ENCODE measurements around the gene RTP5.

RTP5 gene

DNA sequence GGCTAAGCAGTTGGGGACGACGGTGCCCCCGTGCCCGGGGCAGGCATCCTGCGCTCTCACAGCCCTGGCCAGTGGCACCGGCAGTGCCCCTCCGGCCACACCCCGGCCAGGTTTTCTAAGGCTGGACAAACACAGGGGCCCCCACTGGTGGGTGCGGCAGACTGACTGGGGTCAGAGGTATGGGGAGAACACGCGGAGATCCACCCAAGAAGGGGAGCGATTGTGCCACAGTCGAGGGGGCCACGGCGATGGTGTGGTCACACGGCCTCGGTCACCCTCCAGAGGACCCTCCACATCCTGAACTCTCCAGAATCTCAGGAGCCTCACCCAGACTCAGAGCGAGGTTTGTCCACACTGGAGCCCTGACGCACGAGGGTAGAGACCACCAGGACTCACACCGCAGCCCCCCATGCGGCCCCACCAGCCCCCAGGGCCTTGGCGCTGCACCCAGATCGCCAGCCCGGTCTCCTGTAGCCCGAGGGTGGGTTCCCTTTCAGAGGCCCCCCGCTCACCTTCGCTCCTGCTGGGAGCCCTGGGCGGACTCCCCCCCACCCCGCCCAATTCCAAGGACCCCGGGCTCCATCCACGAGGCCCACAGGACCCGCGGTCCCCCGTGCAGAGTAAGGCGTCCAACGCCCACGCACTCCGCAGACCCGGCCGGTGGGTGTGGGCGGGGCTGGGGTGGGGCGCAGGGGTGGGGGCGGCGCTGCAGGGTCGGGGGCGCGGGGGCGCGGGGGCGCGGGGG, 26.0 kb upstream of the RTP5 start:
- no peak for TF ChIP-seq CREB1 (IDR thresholded peaks at IDR 0.05; ENCODE audit: low read depth)
- peak; percentile 68 for TF ChIP-seq EGR1 (IDR thresholded peaks at IDR 0.05)
- TF ChIP-seq RAD21 (IDR thresholded peaks at IDR 0.05; ENCODE audit: low read depth), result no peak
- no peak for TF ChIP-seq CEBPB (IDR thresholded peaks at IDR 0.05)

DNA sequence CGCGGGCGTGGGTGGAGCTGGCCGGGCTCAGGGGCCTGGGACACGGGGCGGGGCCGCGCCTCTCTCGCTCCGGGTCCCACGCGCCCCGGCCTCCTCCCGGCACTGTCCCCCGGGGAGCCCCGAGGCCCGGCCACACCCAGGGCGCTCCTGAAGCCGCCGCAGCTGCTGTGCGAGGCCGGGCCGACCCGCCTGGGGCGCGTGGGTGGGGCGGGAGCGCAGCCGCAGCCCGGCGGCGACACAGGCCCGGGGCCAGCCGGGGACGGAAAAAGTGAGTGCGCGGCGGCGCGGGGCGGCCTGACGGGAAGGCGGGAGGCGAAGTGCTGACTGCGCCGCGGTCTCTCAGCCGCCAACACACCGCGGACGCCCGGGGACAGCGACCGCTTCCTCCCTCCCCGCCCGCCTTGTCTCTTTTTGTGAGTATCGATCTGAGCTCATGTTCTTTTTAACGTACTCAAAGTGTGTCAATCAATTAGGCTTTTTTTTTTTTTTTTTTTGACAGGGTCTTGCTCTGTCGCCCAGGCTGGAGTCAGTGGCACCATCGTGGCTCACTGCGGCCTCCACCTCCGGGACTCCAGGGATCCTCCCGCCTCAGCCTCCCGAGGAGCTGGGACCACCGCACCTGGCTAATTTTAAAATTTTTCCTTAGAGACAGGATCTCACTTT, 25.3 kb upstream of the RTP5 start:
- TF ChIP-seq, protein P1, sequence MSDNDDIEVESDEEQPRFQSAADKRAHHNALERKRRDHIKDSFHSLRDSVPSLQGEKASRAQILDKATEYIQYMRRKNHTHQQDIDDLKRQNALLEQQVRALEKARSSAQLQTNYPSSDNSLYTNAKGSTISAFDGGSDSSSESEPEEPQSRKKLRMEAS (IDR thresholded peaks at IDR 0.05), result peak; percentile 46; the same call in 1 of the 2 replicates
- no peak for TF ChIP-seq CREB1 (IDR thresholded peaks at IDR 0.05; ENCODE audit: low read depth)

- TF ChIP-seq, protein P2, sequence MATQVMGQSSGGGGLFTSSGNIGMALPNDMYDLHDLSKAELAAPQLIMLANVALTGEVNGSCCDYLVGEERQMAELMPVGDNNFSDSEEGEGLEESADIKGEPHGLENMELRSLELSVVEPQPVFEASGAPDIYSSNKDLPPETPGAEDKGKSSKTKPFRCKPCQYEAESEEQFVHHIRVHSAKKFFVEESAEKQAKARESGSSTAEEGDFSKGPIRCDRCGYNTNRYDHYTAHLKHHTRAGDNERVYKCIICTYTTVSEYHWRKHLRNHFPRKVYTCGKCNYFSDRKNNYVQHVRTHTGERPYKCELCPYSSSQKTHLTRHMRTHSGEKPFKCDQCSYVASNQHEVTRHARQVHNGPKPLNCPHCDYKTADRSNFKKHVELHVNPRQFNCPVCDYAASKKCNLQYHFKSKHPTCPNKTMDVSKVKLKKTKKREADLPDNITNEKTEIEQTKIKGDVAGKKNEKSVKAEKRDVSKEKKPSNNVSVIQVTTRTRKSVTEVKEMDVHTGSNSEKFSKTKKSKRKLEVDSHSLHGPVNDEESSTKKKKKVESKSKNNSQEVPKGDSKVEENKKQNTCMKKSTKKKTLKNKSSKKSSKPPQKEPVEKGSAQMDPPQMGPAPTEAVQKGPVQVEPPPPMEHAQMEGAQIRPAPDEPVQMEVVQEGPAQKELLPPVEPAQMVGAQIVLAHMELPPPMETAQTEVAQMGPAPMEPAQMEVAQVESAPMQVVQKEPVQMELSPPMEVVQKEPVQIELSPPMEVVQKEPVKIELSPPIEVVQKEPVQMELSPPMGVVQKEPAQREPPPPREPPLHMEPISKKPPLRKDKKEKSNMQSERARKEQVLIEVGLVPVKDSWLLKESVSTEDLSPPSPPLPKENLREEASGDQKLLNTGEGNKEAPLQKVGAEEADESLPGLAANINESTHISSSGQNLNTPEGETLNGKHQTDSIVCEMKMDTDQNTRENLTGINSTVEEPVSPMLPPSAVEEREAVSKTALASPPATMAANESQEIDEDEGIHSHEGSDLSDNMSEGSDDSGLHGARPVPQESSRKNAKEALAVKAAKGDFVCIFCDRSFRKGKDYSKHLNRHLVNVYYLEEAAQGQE (IDR thresholded peaks at IDR 0.05; ENCODE audit: low read depth), result no peak
- TF ChIP-seq ZBTB7A (IDR thresholded peaks at IDR 0.05; ENCODE audit: low read depth), result no peak
- no peak for TF ChIP-seq FOXM1 (IDR thresholded peaks at IDR 0.05; ENCODE audit: borderline replicate concordance, low read depth)
- TF ChIP-seq YY1 (IDR thresholded peaks at IDR 0.05; ENCODE audit: low read depth), result no peak
- TF ChIP-seq, protein P1 (IDR thresholded peaks at IDR 0.05), result no peak
- no peak for TF ChIP-seq CREB1 (IDR thresholded peaks at IDR 0.05; ENCODE audit: low read depth)
- TF ChIP-seq TEAD4 (IDR thresholded peaks at IDR 0.05), result no peak
- TF ChIP-seq TAF1 (IDR thresholded peaks at IDR 0.05; ENCODE audit: low read depth), result no peak
- no peak for TF ChIP-seq RAD21 (IDR thresholded peaks at IDR 0.05; ENCODE audit: low read depth)
- no peak for TF ChIP-seq NFIC (IDR thresholded peaks at IDR 0.05)
- no peak for TF ChIP-seq TCF12 (IDR thresholded peaks at IDR 0.05; ENCODE audit: low read depth)
- TF ChIP-seq USF1 (IDR thresholded peaks at IDR 0.05), result no peak
Measured at GRCh38 chr2:241844831-241845578, 24.5 kb upstream of the RTP5 start.

- TF ChIP-seq ZBTB7A (IDR thresholded peaks at IDR 0.05; ENCODE audit: low read depth), result no peak
- TF ChIP-seq, protein P1 (IDR thresholded peaks at IDR 0.05), result no peak
- TF ChIP-seq EP300 (IDR thresholded peaks at IDR 0.05; ENCODE audit: borderline replicate concordance), result no peak
- no peak for TF ChIP-seq CEBPB (IDR thresholded peaks at IDR 0.05)
Measured at GRCh38 chr2:241846406-241846805, 23.1 kb upstream of the RTP5 start.

- TF ChIP-seq TEAD4 (IDR thresholded peaks at IDR 0.05) (no peak), FOXM1 (IDR thresholded peaks at IDR 0.05; ENCODE audit: borderline replicate concordance, low read depth) (no peak), YY1 (IDR thresholded peaks at IDR 0.05; ENCODE audit: low read depth) (no peak), RAD21 (IDR thresholded peaks at IDR 0.05; ENCODE audit: low read depth) (no peak), CREB1 (IDR thresholded peaks at IDR 0.05; ENCODE audit: low read depth) (no peak)
- TF ChIP-seq, protein P1 (IDR thresholded peaks at IDR 0.05), result no peak
Measured at GRCh38 chr2:241848761-241849615, 20.5 kb upstream of the RTP5 start.

DNA sequence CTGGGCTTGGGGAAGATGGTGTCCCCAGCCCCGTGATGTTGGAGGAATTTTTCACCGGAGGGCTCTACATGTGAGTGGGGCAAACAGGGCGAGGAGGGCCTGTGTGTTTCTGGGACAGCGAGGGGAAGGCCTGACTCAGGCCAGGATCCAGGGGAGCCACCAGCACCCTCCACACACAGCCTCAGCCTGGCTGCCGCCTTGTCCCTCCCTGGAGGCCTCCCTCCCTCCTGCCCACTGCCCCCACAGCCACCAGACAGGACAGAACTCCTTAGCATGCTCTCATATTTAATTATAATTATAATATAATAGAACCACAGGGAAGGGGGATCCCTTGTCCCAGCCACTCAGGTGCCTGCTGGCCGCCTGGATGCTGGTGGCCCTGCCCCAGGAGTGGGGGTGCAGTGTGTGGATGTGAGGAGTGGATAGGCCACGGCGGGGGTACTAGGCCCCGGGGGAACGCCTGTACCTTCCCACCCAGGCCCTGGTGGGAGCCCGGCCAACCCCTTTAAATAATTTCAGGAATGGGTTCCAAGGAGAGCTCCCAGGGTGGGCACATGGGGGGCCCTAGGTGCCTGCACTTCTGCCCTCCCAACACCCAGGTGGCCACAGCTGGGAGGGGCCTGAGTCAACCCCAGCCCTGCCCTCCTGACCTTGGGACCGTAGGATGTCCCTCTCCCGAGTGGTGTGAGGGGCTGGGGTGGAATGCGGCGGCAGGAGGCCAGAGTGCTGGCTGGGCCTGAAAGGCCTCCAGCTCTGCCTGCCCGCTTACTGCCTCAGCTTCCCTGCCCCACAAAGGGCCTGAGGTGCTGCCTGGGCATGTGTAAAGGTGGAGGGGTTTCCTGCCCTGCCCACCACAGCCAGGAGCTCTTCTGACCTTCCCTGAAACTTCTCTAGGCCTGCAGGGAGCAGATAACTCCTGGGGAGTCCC, 19.6 kb upstream of the RTP5 start:
- TF ChIP-seq USF1 (IDR thresholded peaks at IDR 0.05), result no peak
- no peak for TF ChIP-seq FOXM1 (IDR thresholded peaks at IDR 0.05; ENCODE audit: borderline replicate concordance, low read depth)
- no peak for TF ChIP-seq EP300 (IDR thresholded peaks at IDR 0.05; ENCODE audit: borderline replicate concordance)
- no peak for TF ChIP-seq CREB1 (IDR thresholded peaks at IDR 0.05; ENCODE audit: low read depth)
- TF ChIP-seq, protein P1 (IDR thresholded peaks at IDR 0.05), result no peak

Data from Ishikawa (cell line).